ENCODE data around the gene PMS1. TPM values are rescaled to one million over a fixed set of nuclear protein-coding genes. Genes with fewer than 3 reads are reported as not detected.

Gene PMS1
- total RNA-seq, 4 donors from 2014 or later: 6.3 to 15.4 (median 13.2) TPM

DNA sequence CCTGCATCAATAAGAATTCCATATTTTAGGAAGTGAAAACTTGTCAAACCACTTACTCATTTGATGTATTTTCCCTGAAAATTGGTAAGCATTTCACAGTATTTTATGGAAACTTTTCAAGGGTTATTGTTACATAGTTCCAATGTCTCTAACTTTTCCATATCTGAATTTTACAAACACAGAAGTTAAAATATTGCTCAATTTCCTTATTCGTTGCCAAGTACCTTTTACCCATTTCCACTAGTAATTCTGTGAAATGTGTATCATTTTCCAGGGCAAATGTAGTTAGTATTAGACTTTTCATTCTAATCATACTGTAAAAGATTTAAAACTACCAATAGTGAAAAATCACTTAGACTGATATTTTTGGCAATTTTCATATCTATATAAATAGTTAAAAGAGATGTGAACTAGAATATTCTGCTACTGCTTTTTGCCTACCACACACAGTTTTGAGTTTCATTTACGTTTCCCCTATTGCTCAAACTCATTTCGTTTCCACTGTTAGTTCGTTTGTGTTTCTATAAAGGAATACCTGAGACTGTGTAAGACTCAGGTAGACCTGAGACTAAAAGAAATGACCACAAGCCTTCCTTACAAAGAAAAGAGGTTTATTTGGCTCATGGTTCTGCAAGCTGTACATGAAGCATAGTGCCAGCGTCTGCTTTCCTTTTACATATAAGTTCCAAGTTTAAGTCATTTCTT is 86.3 kb downstream of the PMS1 start:
- H3K27me3 ChIP-seq: no peaks in the 10 kb centered on the region
- no peaks in the 10 kb centered on the region for H3K9me3 ChIP-seq
- intact Hi-C loops (cut with DNase I): no loop called here
- 77% methylated on average over 5 of the region's 5 CpGs for WGBS, 2 donors
- no peaks in the 10 kb centered on the region for H3K4me1 ChIP-seq
- DNase-seq: no peak
- no peak for TF ChIP-seq POLR2A (IDR thresholded peaks at IDR 0.05)
- TF ChIP-seq, protein P1, sequence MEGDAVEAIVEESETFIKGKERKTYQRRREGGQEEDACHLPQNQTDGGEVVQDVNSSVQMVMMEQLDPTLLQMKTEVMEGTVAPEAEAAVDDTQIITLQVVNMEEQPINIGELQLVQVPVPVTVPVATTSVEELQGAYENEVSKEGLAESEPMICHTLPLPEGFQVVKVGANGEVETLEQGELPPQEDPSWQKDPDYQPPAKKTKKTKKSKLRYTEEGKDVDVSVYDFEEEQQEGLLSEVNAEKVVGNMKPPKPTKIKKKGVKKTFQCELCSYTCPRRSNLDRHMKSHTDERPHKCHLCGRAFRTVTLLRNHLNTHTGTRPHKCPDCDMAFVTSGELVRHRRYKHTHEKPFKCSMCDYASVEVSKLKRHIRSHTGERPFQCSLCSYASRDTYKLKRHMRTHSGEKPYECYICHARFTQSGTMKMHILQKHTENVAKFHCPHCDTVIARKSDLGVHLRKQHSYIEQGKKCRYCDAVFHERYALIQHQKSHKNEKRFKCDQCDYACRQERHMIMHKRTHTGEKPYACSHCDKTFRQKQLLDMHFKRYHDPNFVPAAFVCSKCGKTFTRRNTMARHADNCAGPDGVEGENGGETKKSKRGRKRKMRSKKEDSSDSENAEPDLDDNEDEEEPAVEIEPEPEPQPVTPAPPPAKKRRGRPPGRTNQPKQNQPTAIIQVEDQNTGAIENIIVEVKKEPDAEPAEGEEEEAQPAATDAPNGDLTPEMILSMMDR (IDR thresholded peaks at IDR 0.05): no peak
- H3K4me3 ChIP-seq: no peak overlapping the region
- H3K27ac ChIP-seq: no peak overlapping the region
- H3K36me3 ChIP-seq: peaks cover 0 to 29% (median 0%) of the 10 kb centered on the region in 3 donors

DNA sequence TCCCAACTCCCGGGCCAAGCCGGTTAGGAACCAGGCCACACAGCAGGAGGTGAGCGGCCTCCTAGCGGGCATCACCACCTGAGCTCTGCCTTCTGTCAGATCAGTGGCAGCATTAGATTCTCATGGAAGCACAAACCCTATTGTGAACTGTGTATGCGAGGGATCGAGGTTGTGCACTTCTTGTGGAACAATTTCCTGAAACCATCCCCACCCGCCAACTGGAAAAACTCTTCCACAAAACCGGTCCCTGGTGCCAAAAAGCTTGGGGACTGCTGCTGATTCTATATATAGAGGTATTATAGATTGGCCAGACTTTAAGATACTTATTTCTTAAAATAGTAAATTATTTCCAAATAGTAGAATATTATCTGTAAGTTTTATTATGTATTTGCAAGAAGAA is 89.4 kb downstream of the PMS1 start:
- intact Hi-C loops (cut with DNase I): no loop called here
- WGBS, 2 donors: 82 to 94% methylated on average over 7 to 8 of the region's 8 CpGs
- no peak for DNase-seq
- peaks cover 0 to 36% (median 0%) of the 10 kb centered on the region in 3 donors for H3K36me3 ChIP-seq
- H3K4me3 ChIP-seq: no peak overlapping the region
- no peak overlapping the region for H3K27ac ChIP-seq
- H3K4me1 ChIP-seq: no peaks in the 10 kb centered on the region
- TF ChIP-seq, protein P1 (IDR thresholded peaks at IDR 0.05): no peak
- no peak for TF ChIP-seq POLR2A (IDR thresholded peaks at IDR 0.05)
- no peaks in the 10 kb centered on the region for H3K9me3 ChIP-seq
- no peaks in the 10 kb centered on the region for H3K27me3 ChIP-seq

- Histone ChIP-seq H3K36me3 (peaks cover 0 to 36% (median 0%) of the 10 kb centered on the region in 3 donors), H3K4me1 (no peaks in the 10 kb centered on the region), H3K27ac (no peak overlapping the region), H3K9me3 (no peaks in the 10 kb centered on the region), H3K4me3 (no peak overlapping the region), H3K27me3 (no peaks in the 10 kb centered on the region)
- intact Hi-C loops (cut with DNase I): no loop called here
- 81 to 83% methylated on average over 4 of the region's 4 CpGs for WGBS, 2 donors
- TF ChIP-seq POLR2A (IDR thresholded peaks at IDR 0.05): no peak
- TF ChIP-seq, protein P1 (IDR thresholded peaks at IDR 0.05): no peak
- no peak for DNase-seq
Observed at GRCh38 chr2:189874586-189875320, 90.5 kb downstream of the PMS1 start.

DNA sequence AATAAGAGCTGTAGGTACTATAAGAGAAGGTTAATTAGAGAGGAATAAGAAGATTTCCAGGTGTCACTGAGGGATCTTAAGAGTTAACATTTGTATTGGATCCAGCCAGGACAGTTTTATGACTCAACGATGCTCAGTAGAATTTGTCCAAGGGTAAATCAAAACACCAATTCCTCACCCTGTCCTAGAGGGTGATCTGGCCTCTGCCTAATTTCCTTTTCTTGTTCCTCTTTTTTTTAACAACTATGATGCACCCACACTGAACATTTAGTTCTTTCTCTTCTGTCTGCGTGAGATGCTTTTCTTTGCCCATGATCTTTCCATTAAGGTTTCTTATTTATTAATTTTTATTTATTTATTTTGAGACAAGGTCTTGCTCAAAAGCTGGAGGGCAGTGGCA is 92.0 kb downstream of the PMS1 start:
- H3K27me3 ChIP-seq: no peaks in the 10 kb centered on the region
- H3K36me3 ChIP-seq: peaks cover 0 to 36% (median 0%) of the 10 kb centered on the region in 3 donors
- no peak overlapping the region for H3K4me3 ChIP-seq
- no peaks in the 10 kb centered on the region for H3K4me1 ChIP-seq
- H3K9me3 ChIP-seq: no peaks in the 10 kb centered on the region
- intact Hi-C loops (cut with DNase I): no loop called here
- no peak overlapping the region for H3K27ac ChIP-seq
- DNase-seq: no peak
- WGBS, 2 donors: 54 to 60% methylated on average over 2 of the region's 2 CpGs
- no peak for TF ChIP-seq POLR2A (IDR thresholded peaks at IDR 0.05)
- TF ChIP-seq, protein P1 (IDR thresholded peaks at IDR 0.05): no peak

- WGBS, 2 donors: 91 to 96% methylated on average over 4 to 6 of the region's 8 CpGs
Observed at GRCh38 chr2:189879716-189880081, 95.4 kb downstream of the PMS1 start.

More at GRCh38 chr2:189879716-189880081, 95.4 kb downstream of the PMS1 start:
- H3K36me3 ChIP-seq: peaks cover 0 to 23% (median 0%) of the 10 kb centered on the region in 3 donors
- H3K4me3 ChIP-seq: no peak overlapping the region
- no peaks in the 10 kb centered on the region for H3K4me1 ChIP-seq
- no peaks in the 10 kb centered on the region for H3K27me3 ChIP-seq
- H3K9me3 ChIP-seq: no peaks in the 10 kb centered on the region
- H3K27ac ChIP-seq: no peak overlapping the region
- TF ChIP-seq, protein P1 (IDR thresholded peaks at IDR 0.05): no peak
- no peak for TF ChIP-seq POLR2A (IDR thresholded peaks at IDR 0.05)
- no peak for DNase-seq
- intact Hi-C loops (cut with DNase I): no loop called here

Measured in esophagus squamous epithelium (tissue), 5 donors.